Lower leg skin (tissue), 3 donors: ENCODE measurements around the gene ZC3H8.

Source experiments
- CTCF ChIP-seq, 3 donors: fragments of 450-650 bp; IDR thresholded peaks; one replicate each; pipeline ENCODE4 v1.5.1; 2016; ENCODE audit warnings: antibody characterized with exemption in 3 of 3, mild to moderate bottlenecking in 3 of 3, moderate library complexity in 2 of 3
- POLR2A ChIP-seq, 2 donors: fragments of 450-650 bp; IDR thresholded peaks; one replicate each; pipeline ENCODE4 v1.6.1; 2016 to 2017; ENCODE audit warnings: antibody characterized with exemption in 2 of 2, mild to moderate bottlenecking in 1 of 2, moderate library complexity in 1 of 2

GRCh38 chr2:112170495-112170894 lies 84.3 kb downstream of the ZC3H8 start:
- TF ChIP-seq CTCF (IDR thresholded peaks at IDR 0.05) (no peak), POLR2A (IDR thresholded peaks at IDR 0.05) (no peak)
